ENCODE measurements around the gene POU2F1.

GRCh38 chr1:167456524-167456923 is 235.8 kb downstream of the POU2F1 start:
- TF ChIP-seq POLR2AphosphoS5 (IDR thresholded peaks at IDR 0.05) (no peak), CTCF (IDR thresholded peaks at IDR 0.05) (no peak)
